NCI-H69 (cell line): Measurements from ENCODE around the gene EXD1.
"Not testable (repeated sequence)": the region's sequence is repeated elsewhere in the genome, so short reads cannot be mapped to it uniquely, and the experiment has no call there.

Experiments used
- DNase-seq: peaks from one replicate; lab custom pipeline; 2025; lab: John Stamatoyannopoulos, UW

Gene EXD1, protein sequence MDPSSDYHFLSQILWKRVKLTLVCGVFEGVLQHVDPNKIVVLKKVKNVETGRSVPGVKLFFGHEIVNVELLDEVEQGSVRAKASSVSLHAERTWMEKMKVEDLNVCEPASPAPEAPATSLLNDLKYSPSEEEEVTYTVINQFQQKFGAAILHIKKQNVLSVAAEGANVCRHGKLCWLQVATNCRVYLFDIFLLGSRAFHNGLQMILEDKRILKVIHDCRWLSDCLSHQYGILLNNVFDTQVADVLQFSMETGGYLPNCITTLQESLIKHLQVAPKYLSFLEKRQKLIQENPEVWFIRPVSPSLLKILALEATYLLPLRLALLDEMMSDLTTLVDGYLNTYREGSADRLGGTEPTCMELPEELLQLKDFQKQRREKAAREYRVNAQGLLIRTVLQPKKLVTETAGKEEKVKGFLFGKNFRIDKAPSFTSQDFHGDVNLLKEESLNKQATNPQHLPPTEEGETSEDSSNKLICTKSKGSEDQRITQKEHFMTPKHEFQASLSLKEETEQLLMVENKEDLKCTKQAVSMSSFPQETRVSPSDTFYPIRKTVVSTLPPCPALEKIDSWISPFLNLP

DNA sequence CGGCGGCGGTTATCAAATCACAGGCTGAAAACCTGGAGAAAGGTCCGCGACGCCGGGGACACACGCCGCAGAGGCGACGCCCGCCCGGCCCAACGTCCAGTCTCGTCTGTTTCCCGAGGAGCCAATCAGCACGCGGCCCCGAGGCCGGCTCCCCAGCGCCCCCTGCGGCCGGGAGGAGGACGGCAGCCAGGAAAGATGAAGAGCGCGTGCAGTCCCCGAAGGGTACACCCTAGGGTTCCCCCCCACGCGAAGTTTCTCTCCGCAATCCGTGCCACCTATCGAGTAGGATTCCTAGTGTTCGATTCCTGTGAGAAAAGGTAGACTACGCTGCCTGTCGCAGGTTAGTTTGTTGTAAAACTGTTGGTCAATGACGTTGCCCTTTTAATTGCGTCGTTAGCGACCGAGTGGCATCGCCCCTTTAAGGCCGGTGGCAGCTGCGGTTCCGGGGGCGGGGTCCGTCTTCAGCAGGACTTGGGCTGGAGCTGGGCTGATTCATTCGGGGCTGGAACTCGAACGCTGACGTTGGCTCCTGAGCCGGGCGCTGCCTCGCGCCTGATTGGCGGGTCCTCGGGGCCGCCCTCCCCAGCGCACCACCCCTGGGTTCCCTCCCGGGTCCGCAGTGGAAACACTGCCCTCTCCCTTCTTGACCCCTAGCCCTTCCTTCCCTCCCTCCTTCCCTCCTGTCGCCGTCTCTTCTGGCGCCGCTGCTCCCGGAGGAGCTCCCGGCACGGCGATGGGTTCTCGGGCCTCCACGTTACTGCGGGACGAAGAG lies at the start of gene EXD1, which contains the start of gene CHP1:
EXD1 (minus strand) TSS at position 108 of the 772 bp plus-strand sequence. CDS start 4,182 bp downstream, outside the sequence.
CHP1 (plus strand) TSS at position 619 of the 772 bp plus-strand sequence; CDS start at position 734, 115 bp downstream.
- DNase-seq = peak; percentile 99

GRCh38 chr15:41279535-41280283 lies 49.2 kb upstream of the EXD1 start:
- DNase-seq = no peak

- no peak for DNase-seq
Measured at GRCh38 chr15:41278319-41278718, 47.8 kb upstream of the EXD1 start.

DNA sequence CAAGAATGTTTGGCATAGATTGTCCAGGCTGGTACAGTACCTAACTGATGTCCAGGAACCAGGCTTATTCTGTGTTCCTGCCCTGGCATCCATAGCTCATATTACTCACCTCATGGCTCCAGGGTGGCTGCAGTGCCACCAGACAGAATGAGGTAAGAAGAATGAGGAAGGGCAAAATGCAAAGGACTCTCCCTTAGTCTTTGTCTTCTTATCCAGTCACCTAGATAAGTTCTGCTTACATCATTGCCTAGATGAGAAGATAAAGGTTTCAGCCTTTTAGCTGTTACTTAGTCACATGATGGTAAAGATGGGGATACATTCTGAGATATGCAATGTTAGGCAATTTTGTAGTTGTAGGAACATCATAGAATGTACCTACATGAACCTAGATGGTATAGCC lies 46.3 kb upstream of the EXD1 start:
- DNase-seq = no peak

GRCh38 chr15:41269887-41270286 lies 39.3 kb upstream of the EXD1 start:
- DNase-seq = no peak

DNA sequence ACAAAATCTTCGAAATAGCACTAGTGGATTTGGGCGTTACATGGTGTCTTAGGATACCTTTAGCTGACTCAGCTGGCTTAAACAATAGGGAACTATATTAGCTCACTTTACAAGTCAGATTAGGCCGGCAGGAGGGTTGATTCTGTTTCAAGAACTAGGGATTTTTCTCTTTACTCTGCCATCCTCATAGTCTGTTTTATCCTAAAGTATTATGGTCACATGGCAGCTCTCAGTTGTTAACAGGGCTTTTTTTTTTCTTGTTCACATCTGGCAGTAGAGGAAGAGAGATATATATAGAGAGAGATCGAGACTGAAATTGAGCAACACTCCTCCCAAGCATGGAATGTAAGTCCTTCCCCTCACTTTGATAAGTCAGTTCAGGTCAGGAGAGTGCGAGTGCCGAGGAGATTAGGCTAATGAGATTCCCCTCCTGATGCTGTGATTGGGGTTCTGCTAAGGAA lies 33.4 kb upstream of the EXD1 start:
- no peak for DNase-seq

DNA sequence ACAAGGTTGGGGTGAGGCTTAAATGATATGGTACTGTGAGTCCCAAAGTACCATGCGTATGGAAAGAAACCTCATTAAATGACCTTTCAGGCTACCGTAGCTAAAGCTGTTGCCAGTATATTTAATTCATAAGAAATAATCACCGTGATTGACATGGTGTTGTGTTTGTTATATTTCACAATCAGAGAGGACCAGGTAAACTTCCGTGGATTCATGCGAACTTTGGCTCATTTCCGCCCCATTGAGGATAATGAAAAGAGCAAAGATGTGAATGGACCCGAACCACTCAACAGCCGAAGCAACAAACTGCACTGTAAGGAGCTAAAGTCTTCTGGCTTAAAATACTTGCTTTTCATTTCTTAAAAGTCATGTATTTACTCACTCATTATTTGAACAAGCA lies 32.0 kb upstream of the EXD1 start:
- DNase-seq = no peak

DNA sequence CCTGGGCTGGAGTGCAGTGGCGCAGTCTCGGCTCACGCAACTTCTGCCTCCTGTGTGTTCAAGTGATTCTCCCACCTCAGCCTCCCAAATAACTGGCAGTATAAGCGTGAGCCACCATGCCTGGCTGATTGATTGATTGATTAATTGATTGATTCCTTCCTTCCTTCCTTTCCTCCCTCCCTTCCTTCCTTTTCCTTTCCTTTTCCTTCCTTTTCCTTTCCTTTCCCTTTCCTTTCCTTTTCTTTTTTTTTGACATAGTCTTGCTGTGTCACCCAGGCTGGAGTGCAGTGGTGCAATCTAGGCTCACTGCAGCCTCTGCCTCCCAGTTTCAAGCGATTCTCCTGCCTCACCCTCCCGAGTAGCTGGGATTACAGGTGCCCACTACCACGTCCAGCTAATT lies 30.4 kb upstream of the EXD1 start:
- DNase-seq = not testable (repeated sequence)

GRCh38 chr15:41259546-41260189 lies 29.1 kb upstream of the EXD1 start:
- no peak for DNase-seq

GRCh38 chr15:41258750-41259471 lies 28.4 kb upstream of the EXD1 start:
- DNase-seq = no peak

GRCh38 chr15:41256577-41257038 lies 26.1 kb upstream of the EXD1 start:
- DNase-seq = no peak

DNA sequence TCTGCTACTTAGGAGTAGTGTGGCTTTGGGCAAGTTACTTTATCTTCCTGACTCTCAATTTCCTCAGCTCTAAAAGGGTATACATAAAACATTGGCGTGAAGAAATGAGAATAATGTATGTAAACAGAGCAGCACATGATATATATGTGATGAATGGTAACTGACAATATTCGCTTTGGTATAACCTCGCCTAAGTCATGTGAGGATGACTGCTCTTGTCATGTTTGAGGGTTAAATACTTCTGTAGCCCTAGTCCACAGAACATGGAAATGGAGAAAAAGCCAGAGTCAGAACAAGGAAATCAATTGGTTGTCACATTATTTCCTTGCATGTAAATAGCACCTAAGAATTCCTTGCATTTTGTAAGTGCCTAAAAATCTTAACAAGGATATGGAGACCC lies 25.5 kb upstream of the EXD1 start:
- no peak for DNase-seq

DNA sequence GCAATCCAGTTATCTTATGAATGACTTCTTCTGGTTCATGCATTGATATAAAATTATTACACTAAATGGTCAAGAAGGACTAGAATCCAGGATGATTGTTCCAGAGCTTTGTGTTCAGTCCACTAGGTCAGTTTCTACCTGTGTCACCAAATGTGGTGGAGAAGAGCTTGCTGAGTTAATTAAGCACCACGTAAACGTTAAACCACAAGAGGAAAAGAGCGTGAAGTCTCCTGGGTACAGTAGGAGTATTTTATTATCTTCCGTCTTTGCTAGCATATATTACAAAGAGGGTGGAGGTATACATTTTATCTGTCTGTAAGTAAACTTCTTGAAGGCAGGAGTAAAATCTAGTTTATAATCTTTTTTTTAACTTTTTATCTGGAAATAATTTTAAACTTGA lies 24.0 kb upstream of the EXD1 start:
- no peak for DNase-seq

- no peak for DNase-seq
Measured at GRCh38 chr15:41251411-41251810, 20.9 kb upstream of the EXD1 start.

DNA sequence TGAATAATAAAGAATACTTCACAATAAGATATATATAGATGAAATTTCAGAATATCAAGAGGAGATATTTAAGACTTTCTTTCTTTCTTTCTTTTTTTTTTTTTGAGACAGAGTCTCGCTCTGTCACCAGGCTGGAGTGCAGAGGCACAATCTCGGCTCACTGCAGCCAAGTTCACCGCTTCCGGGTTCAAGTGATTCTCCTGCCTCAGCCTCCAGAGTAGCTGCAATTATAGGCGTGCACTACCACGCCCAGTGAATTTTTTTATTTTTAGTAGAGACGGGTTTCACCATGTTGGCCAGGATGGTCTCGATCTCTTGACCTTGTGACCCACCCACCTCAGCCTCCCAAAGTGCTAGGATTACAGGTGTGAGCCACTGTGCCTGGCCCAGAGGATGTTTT lies 20.2 kb upstream of the EXD1 start:
- not testable (repeated sequence) for DNase-seq

GRCh38 chr15:41241221-41241964 lies 10.8 kb upstream of the EXD1 start:
- peak; percentile 94 for DNase-seq

- DNase-seq = no peak
Measured at GRCh38 chr15:41238100-41238499, 7.5 kb upstream of the EXD1 start.

- DNase-seq = no peak
Measured at GRCh38 chr15:41235929-41236328, 5.4 kb upstream of the EXD1 start.

DNA sequence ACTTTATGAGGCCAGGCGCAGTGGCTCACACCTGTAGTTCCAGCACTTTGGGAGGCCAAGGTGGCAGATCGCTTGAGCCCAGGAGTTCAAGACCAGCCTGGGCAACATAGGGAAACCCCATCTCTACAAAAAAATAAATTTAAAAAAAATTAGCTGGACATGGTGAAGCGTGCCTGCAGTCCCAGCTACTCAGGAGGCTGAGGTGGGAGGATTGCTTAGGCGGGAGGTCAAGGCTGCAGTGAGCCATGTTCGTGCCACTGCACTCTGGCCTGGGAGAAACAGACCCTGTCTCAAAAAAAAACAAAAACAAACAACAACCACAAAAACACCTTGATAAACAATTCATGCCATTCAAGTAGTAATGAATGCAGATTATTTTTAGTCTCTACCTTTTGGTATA lies 4.7 kb upstream of the EXD1 start:
- DNase-seq = not testable (repeated sequence)

GRCh38 chr15:41233367-41233771 lies 2.8 kb upstream of the EXD1 start:
- DNase-seq = no peak
